ENCODE data around the gene CYP4B1. TPM values are rescaled to one million over a fixed set of nuclear protein-coding genes. Genes with fewer than 3 reads are reported as not detected.

Gene CYP4B1
- total RNA-seq, 2 experiments from 2014 or later, result not detected

DNA sequence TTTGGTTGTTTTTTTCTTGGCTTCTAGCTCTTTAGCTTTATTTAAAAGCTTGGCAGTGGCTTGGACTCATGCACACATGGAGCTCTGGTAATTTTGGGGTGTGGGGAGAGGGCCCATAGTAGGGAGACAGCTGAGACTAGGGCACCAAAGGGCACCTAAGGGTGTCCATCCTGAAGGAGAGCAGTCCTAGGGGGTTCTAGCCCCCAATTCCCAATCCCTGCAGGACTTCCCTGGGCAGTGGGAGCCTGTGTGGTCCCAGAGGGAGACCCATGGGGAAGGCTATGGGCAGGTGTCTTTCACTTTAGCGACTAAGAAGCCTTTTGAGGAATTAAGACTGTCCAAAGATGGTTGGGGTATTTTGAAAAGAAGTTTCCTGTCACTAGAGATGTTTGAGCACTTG, 6.9 kb downstream of the CYP4B1 start:
- H3K27me3 Mint-ChIP-seq, result peaks cover 14% of the 10 kb centered on the region
- intact Hi-C loops (cut with DNase I, micrococcal nuclease), result no loop called here
- Histone ChIP-seq H3K4me3 (ENCODE audit: low read length) (no peak overlapping the region), H3K4me1 (ENCODE audit: insufficient read depth, low read length) (no peaks in the 10 kb centered on the region), H3K27ac (ENCODE audit: low read depth in 1 of 2, low read length in 2 of 2) (no peak overlapping the region), H3K9me3 (ENCODE audit: control insufficient read depth in 1 of 2, insufficient read depth in 1 of 2, low read length in 2 of 2) (no peaks in the 10 kb centered on the region), H3K36me3 (ENCODE audit: insufficient read depth, low read length) (no peaks in the 10 kb centered on the region), H3K27me3 (ENCODE audit: control insufficient read depth in 1 of 2, insufficient read depth in 2 of 2, low read length in 2 of 2) (peaks cover 5 to 10% of the 10 kb centered on the region in 2 experiments)
- POLR2A ChIA-PET, result no interaction called here
- CTCF ChIA-PET, result no interaction called here
- TF ChIP-seq, protein P1, sequence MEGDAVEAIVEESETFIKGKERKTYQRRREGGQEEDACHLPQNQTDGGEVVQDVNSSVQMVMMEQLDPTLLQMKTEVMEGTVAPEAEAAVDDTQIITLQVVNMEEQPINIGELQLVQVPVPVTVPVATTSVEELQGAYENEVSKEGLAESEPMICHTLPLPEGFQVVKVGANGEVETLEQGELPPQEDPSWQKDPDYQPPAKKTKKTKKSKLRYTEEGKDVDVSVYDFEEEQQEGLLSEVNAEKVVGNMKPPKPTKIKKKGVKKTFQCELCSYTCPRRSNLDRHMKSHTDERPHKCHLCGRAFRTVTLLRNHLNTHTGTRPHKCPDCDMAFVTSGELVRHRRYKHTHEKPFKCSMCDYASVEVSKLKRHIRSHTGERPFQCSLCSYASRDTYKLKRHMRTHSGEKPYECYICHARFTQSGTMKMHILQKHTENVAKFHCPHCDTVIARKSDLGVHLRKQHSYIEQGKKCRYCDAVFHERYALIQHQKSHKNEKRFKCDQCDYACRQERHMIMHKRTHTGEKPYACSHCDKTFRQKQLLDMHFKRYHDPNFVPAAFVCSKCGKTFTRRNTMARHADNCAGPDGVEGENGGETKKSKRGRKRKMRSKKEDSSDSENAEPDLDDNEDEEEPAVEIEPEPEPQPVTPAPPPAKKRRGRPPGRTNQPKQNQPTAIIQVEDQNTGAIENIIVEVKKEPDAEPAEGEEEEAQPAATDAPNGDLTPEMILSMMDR (IDR thresholded peaks at IDR 0.05), result no peak
- no peak overlapping the region for H3K27ac Mint-ChIP-seq
- H3K4me1 Mint-ChIP-seq (ENCODE audit: low read depth), result no peaks in the 10 kb centered on the region
- peaks cover 5% of the 10 kb centered on the region for H3K9me3 Mint-ChIP-seq
- H3K36me3 Mint-ChIP-seq (ENCODE audit: low read depth), result no peaks in the 10 kb centered on the region
- DNase-seq (no peak), ATAC-seq (ENCODE audit: poor library complexity) (no peak)
- no peak overlapping the region for H3K4me3 Mint-ChIP-seq

DNA sequence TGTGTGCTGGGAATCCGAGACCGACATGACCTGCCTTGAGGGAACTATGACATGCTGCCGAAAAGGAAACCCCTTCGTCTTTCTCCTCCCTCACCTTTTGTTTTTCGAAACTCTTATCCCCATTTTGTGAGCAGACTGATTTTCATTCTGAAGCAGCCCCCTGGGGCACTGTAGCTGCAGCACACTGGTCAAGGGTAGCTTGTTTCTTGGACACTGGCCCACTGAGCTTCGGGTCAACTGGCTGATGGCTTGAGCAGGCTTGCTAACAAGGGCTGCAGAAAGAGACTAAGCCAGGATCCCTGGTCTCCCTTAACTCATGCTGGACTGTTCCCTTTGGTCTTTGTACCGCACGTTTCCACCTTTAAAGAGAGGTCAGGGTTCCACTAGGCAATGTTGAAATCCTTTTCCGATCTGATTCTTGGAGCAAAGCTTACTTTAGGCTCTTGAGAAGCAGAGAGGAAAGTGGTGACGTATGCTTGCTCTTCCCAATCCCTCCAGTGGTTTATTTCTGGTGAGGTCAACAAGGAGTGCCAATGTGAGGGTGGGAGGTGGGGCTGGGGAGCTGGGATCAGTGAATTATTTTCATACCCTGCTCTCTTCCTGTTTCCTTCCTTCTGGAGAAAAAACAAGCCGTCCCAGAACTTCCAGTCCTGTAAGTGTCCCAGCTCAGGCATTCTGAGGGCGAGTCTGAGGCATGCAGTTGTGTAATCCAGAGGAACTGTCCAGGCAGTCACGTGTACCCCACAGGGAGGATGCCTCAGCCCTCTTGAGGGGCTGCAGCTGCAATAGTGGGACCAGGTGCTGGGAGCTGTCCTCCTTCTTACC, 7.6 kb downstream of the CYP4B1 start:
- DNase-seq (no peak), ATAC-seq (ENCODE audit: poor library complexity) (no peak)
- Mint-ChIP-seq H3K9me3 (peaks cover 5% of the 10 kb centered on the region), H3K27me3 (peaks cover 14% of the 10 kb centered on the region), H3K36me3 (ENCODE audit: low read depth) (no peaks in the 10 kb centered on the region), H3K4me3 (no peak overlapping the region), H3K4me1 (ENCODE audit: low read depth) (no peaks in the 10 kb centered on the region), H3K27ac (no peak overlapping the region)
- TF ChIP-seq, protein P1 (IDR thresholded peaks at IDR 0.05), result no peak
- Histone ChIP-seq H3K27ac (ENCODE audit: low read depth in 1 of 2, low read length in 2 of 2) (no peak overlapping the region), H3K36me3 (ENCODE audit: insufficient read depth, low read length) (no peaks in the 10 kb centered on the region), H3K27me3 (ENCODE audit: control insufficient read depth in 1 of 2, insufficient read depth in 2 of 2, low read length in 2 of 2) (peaks cover 5 to 10% of the 10 kb centered on the region in 2 experiments), H3K9me3 (ENCODE audit: control insufficient read depth in 1 of 2, insufficient read depth in 1 of 2, low read length in 2 of 2) (no peaks in the 10 kb centered on the region), H3K4me1 (ENCODE audit: insufficient read depth, low read length) (no peaks in the 10 kb centered on the region), H3K4me3 (ENCODE audit: low read length) (no peak overlapping the region)
- CTCF ChIA-PET, result no interaction called here
- intact Hi-C loops (cut with DNase I, micrococcal nuclease), result no loop called here
- POLR2A ChIA-PET, result no interaction called here

DNA sequence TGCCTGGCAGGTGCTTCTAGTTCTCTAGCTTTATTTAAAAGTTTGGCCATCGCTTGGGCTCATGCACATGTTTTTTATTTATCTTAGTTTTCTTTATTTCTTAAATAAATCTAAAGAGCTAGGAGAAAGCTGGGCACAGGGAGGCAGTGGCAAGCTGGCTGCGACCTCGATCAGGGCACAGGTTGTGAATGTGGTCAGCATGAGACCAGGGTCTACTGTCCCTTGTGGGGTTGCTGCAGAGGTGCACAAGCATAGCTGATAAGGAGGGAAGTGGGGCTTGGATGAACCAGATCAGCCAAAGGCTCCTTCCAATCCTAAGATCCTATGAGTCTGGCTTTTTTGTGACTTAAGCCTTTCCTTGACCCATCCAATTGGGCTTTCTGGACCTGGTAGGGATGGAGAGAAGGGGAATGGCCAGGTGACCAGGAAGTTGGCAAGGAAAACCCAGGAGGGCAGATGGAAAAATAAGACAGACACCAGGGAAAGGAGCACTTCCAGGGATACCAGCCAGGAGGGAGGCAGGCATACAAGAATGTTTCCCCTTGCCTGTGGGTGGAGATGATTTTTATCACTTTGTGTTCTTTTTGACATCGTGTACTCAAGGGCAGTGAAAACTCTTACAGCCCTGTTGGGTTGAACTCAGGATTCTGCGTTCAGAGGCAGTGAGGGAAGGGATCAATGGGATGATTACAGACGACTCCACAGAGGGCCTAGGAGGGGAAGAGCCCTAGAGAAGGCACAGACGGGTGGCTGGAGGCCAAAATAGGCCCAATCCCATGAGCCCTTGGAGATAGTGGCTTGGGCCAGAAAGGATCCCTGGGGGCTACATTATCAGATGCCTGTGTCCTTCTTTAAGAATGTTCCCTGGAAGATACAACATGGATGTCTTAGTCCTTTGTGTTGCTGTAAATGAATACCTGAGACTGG, 8.5 kb downstream of the CYP4B1 start:
- peaks cover 5 to 10% of the 10 kb centered on the region in 2 experiments for H3K27me3 ChIP-seq (ENCODE audit: control insufficient read depth in 1 of 2, insufficient read depth in 2 of 2, low read length in 2 of 2)
- no peaks in the 10 kb centered on the region for H3K4me1 ChIP-seq (ENCODE audit: insufficient read depth, low read length)
- H3K36me3 Mint-ChIP-seq (ENCODE audit: low read depth), result no peaks in the 10 kb centered on the region
- ATAC-seq (ENCODE audit: poor library complexity) (no peak), DNase-seq (no peak)
- H3K27ac ChIP-seq (ENCODE audit: low read depth in 1 of 2, low read length in 2 of 2), result no peak overlapping the region
- intact Hi-C loops (cut with DNase I, micrococcal nuclease), result no loop called here
- peaks cover 5% of the 10 kb centered on the region for H3K9me3 Mint-ChIP-seq
- no peaks in the 10 kb centered on the region for H3K36me3 ChIP-seq (ENCODE audit: insufficient read depth, low read length)
- no peaks in the 10 kb centered on the region for H3K9me3 ChIP-seq (ENCODE audit: control insufficient read depth in 1 of 2, insufficient read depth in 1 of 2, low read length in 2 of 2)
- H3K4me3 ChIP-seq (ENCODE audit: low read length), result no peak overlapping the region
- peaks cover 14% of the 10 kb centered on the region for H3K27me3 Mint-ChIP-seq
- CTCF ChIA-PET, result no interaction called here
- H3K4me3 Mint-ChIP-seq, result no peak overlapping the region
- POLR2A ChIA-PET, result no interaction called here
- no peaks in the 10 kb centered on the region for H3K4me1 Mint-ChIP-seq (ENCODE audit: low read depth)
- TF ChIP-seq, protein P1 (IDR thresholded peaks at IDR 0.05), result no peak
- H3K27ac Mint-ChIP-seq, result no peak overlapping the region
